ENCODE data around the gene TRAF2.

The TRAF2 gene

GRCh38 chr9:136844761-136845464 lies 41.4 kb upstream of the TRAF2 start:
- H3K27me3 Mint-ChIP-seq = peaks cover 14% of the 10 kb centered on the region
- no peak overlapping the region for H3K27ac Mint-ChIP-seq
- H3K4me3 Mint-ChIP-seq = no peak overlapping the region

DNA sequence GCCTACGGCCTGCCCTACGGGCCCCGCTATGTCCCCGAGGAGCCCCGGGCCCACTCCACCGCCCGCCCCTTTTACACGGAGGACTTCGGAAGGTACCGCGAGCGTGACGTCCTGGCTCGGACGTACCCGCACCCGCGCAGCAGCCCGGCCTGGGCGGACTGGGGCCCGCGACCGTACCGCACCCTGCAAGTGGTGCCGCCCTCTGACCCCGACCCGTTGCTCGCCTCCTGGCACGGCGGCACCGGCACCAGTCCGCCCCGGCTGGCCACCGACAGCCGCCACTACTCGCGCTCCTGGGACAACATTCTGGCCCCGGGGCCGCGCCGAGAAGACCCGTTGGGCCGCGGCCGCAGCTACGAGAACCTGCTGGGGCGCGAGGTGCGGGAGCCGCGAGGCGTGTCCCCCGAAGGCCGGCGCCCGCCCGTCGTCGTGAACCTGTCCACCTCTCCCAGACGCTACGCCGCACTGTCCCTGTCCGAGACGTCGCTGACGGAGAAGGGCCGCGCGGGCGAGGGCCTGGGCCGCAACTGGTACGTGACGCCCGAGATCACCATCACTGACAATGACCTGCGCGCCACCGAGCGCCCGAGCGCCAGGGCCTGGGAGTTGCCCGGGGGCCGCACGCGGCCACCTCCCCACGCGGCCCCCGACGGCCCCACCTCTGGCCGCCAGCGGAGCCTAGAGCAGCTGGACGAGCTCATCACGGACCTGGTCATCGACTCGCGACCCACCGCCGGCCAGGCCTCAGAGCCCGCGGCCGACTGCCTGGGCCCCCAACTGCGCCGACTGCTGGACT lies 40.7 kb upstream of the TRAF2 start:
- Mint-ChIP-seq H3K4me1 (peaks cover 28% of the 10 kb centered on the region), H3K27me3 (peaks cover 14% of the 10 kb centered on the region), H3K9me3 (no peaks in the 10 kb centered on the region), H3K27ac (no peak overlapping the region), H3K4me3 (no peak overlapping the region), H3K36me3 (ENCODE audit: low read depth) (no peaks in the 10 kb centered on the region)
- DNase-seq (no peak), ATAC-seq (no peak)

More at GRCh38 chr9:136844761-136845464, 41.4 kb upstream of the TRAF2 start:
- Mint-ChIP-seq H3K36me3 (ENCODE audit: low read depth) (peaks cover 3% of the 10 kb centered on the region), H3K4me1 (peaks cover 30% of the 10 kb centered on the region), H3K9me3 (no peaks in the 10 kb centered on the region)
- ATAC-seq (no peak), DNase-seq (no peak)

- Mint-ChIP-seq H3K36me3 (ENCODE audit: low read depth) (no peaks in the 10 kb centered on the region), H3K27me3 (peaks cover 14% of the 10 kb centered on the region), H3K27ac (no peak overlapping the region), H3K9me3 (no peaks in the 10 kb centered on the region), H3K4me3 (no peak overlapping the region), H3K4me1 (peaks cover 26% of the 10 kb centered on the region)
- DNase-seq (no peak), ATAC-seq (no peak)
These were observed 39.8 kb upstream of the TRAF2 start for GRCh38 chr9:136846376-136847087.

GRCh38 chr9:136847088-136847825 lies 39.1 kb upstream of the TRAF2 start:
- Mint-ChIP-seq H3K4me1 (peaks cover 24% of the 10 kb centered on the region), H3K27me3 (peaks cover 14% of the 10 kb centered on the region), H3K27ac (peak overlapping the region; percentile 81), H3K4me3 (peak overlapping the region; percentile 87), H3K9me3 (no peaks in the 10 kb centered on the region), H3K36me3 (ENCODE audit: low read depth) (no peaks in the 10 kb centered on the region)
- ATAC-seq (no peak), DNase-seq (no peak)

GRCh38 chr9:136847826-136848392 lies 38.4 kb upstream of the TRAF2 start:
- DNase-seq (peak; percentile 89), ATAC-seq (peak; percentile 41)
- Mint-ChIP-seq H3K36me3 (ENCODE audit: low read depth) (no peaks in the 10 kb centered on the region), H3K9me3 (no peaks in the 10 kb centered on the region), H3K27me3 (peaks cover 14% of the 10 kb centered on the region), H3K4me3 (peak overlapping the region; percentile 87), H3K4me1 (peaks cover 21% of the 10 kb centered on the region), H3K27ac (peak overlapping the region; percentile 81)

DNA sequence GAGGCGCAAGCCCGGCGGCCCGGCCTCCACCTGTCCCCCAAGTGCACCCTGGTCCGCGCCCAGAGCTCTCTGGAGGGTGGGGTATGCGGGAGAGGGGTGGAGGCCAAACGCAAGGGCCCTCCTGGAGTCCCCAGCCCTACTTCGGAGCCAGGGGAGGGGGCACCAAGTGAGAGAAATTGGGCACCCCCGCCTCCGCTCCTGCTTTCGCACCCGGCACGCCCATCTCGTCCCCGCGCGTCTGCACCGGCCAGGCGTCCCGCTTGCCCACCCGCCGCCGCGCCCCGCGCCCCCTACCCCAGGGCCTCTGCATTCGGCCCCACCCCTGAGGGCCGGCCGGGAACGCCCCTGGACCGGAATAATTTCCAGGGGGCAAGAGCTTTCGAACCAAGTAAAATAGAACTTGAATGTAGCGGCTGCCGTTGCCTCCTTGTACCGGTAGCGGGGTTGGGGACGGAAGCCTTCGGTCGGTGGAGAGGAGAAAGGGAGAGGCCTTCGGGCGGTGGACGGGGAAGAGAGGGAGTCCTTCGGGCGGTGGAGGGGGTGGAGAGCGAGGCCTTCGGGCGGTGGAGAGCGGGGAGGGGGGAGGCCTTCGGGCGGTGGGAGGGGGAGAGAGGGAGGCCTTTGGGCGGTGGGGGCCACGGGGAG lies 37.8 kb upstream of the TRAF2 start:
- Mint-ChIP-seq H3K36me3 (ENCODE audit: low read depth) (no peaks in the 10 kb centered on the region), H3K4me1 (peaks cover 19% of the 10 kb centered on the region), H3K4me3 (peak overlapping the region; percentile 87), H3K27me3 (peaks cover 14% of the 10 kb centered on the region), H3K27ac (peak overlapping the region; percentile 88), H3K9me3 (no peaks in the 10 kb centered on the region)
- ATAC-seq (peak; percentile 0), DNase-seq (no peak)

GRCh38 chr9:136849038-136849959 lies 37.0 kb upstream of the TRAF2 start, which contains the start of gene PHPT1:
Gene PHPT1, plus strand, starts transcription at chr9:136849409. Its CDS starts 22 bp downstream, at chr9:136849431.
- DNase-seq (peak; percentile 97), ATAC-seq (peak; percentile 83)
- Mint-ChIP-seq H3K27me3 (peaks cover 14% of the 10 kb centered on the region), H3K27ac (peak within 1 kb of the TSS; percentile 88), H3K4me1 (peaks cover 17% of the 10 kb centered on the region), H3K36me3 (ENCODE audit: low read depth) (no peaks in the 10 kb centered on the region), H3K4me3 (peak within 1 kb of the TSS; percentile 87), H3K9me3 (no peaks in the 10 kb centered on the region)

GRCh38 chr9:136849960-136850865 lies 36.1 kb upstream of the TRAF2 start:
- peak overlapping the region; percentile 87 for H3K4me3 Mint-ChIP-seq
- no peaks in the 10 kb centered on the region for H3K9me3 Mint-ChIP-seq
- no peak overlapping the region for H3K27ac Mint-ChIP-seq
- DNase-seq = no peak
- ATAC-seq = no peak
- peaks cover 15% of the 10 kb centered on the region for H3K4me1 Mint-ChIP-seq
- no peaks in the 10 kb centered on the region for H3K36me3 Mint-ChIP-seq (ENCODE audit: low read depth)
- peaks cover 13% of the 10 kb centered on the region for H3K27me3 Mint-ChIP-seq

DNA sequence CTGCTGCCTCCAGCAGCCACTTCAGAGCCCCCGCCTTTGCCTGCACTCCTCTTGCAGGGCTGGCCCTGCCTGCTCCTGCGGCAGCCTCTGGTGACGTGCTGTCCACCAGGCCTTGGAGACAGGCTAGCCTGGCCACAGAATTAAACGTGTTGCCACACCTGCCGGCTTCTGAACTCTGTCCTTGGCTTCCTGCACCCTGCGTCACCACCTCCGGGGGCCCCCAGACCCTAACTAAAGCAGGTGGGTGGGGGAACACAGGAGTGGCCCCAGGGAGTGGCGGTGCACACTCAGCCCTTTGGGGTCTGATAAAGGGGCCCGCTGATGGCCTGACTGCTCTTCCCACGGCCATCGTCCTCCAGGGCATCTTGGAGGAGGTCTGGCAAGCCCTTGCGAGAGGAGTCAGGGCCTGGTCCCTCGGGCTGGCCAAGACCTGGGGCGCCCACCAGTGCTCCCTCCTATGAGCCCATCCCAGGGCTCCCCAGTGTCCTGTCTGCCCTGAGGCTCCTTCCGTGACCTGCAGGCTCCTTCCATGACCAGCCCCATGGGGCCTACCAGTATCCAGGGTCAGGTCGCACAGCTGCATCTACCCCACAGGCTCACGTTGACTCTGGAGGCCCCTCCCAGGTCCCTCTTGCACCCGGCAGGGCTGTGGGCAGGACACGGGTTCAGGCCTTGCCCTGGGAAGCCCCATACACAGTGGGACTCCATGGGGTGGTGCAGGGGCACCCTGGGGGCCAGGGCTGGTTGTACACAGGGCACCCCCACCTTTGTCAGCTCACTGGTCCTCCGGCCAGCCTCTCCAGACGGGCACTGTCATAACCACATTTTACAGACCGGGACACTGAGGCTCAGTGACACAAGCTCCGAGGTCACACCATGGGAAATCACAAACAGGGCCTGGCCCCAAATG lies 35.2 kb upstream of the TRAF2 start:
- peaks cover 11% of the 10 kb centered on the region for H3K27me3 Mint-ChIP-seq
- peaks cover 15% of the 10 kb centered on the region for H3K4me1 Mint-ChIP-seq
- ATAC-seq = no peak
- no peaks in the 10 kb centered on the region for H3K36me3 Mint-ChIP-seq (ENCODE audit: low read depth)
- no peak overlapping the region for H3K4me3 Mint-ChIP-seq
- no peak for DNase-seq
- no peak overlapping the region for H3K27ac Mint-ChIP-seq
- no peaks in the 10 kb centered on the region for H3K9me3 Mint-ChIP-seq

GRCh38 chr9:136851941-136852663 lies 34.2 kb upstream of the TRAF2 start, which contains the start of gene MAMDC4:
Gene MAMDC4, plus strand, starts transcription at chr9:136852346. Its CDS starts 71 bp downstream, at chr9:136852417.
- no peak within 1 kb of the TSS for H3K27ac Mint-ChIP-seq
- ATAC-seq (no peak), DNase-seq (no peak)
- H3K36me3 Mint-ChIP-seq (ENCODE audit: low read depth) = no peaks in the 10 kb centered on the region
- H3K27me3 Mint-ChIP-seq = peaks cover 7% of the 10 kb centered on the region
- peaks cover 13% of the 10 kb centered on the region for H3K4me1 Mint-ChIP-seq
- H3K4me3 Mint-ChIP-seq = no peak within 1 kb of the TSS
- H3K9me3 Mint-ChIP-seq = no peaks in the 10 kb centered on the region
